Natural killer cell (primary cell): Measurements from ENCODE around the gene AQP6. TPM values are rescaled to one million over a fixed set of nuclear protein-coding genes. Genes with fewer than 3 reads are reported as not detected.

Experiments
- ATAC-seq, 3 donors: fragments of 150-1000 bp in 2 of 3; fragments of 200-7000 bp in 1 of 3; cut with Tn5 transposase; 1 replicate in 1 of 3; 2 replicates in 2 of 3; pipeline ENCODE4 v1.10.0; 2021; ENCODE audit warnings: mild to moderate bottlenecking in 2 of 3, moderate library complexity in 2 of 3
- DNase-seq, 2 donors: peaks; one replicate each; pipeline versions ENCODE4 v3.0.0 to v3.0.0-alpha.2; 2013 to 2021; ENCODE audit warnings: mixed read lengths in 1 of 2
- H3K27ac ChIP-seq: one replicate; pipeline ENCODE4 v1.5.1; 2013; ENCODE audit warnings: mild to moderate bottlenecking, low read length
- H3K27me3 ChIP-seq: one replicate; pipeline ENCODE4 v1.6.1; 2013; ENCODE audit warnings: low read length; ENCODE audit not compliant: control insufficient read depth, insufficient read depth
- H3K36me3 ChIP-seq: one replicate; pipeline ENCODE4 v1.6.1; 2013; ENCODE audit warnings: low read length; ENCODE audit not compliant: control insufficient read depth, insufficient read depth
- H3K4me1 ChIP-seq: one replicate; pipeline ENCODE4 v1.6.1; 2013; ENCODE audit warnings: low read length; ENCODE audit not compliant: control insufficient read depth, insufficient read depth
- H3K4me3 ChIP-seq: one replicate; pipeline ENCODE4 v1.5.1; 2013; ENCODE audit warnings: low read length
- H3K9me3 ChIP-seq: one replicate; pipeline ENCODE4 v1.6.1; 2013; ENCODE audit warnings: low read length; ENCODE audit not compliant: control insufficient read depth, insufficient read depth
- H3K27ac Mint-ChIP-seq, 2 donors: one replicate each; pipeline ENCODE4 v1.8.0; 2022; ENCODE audit warnings: mild to moderate bottlenecking in 2 of 2, mixed read lengths in 2 of 2, moderate library complexity in 1 of 2
- H3K27me3 Mint-ChIP-seq, 2 donors: one replicate each; pipeline ENCODE4 v1.8.0; 2022; ENCODE audit warnings: low read depth in 2 of 2, mixed read lengths in 2 of 2
- H3K36me3 Mint-ChIP-seq: one replicate; pipeline ENCODE4 v1.8.0; 2022; ENCODE audit warnings: mixed read lengths
- H3K4me1 Mint-ChIP-seq, 2 donors: one replicate each; pipeline ENCODE4 v1.8.0; 2022; ENCODE audit warnings: mixed read lengths in 2 of 2
- H3K4me3 Mint-ChIP-seq: one replicate; pipeline ENCODE4 v1.8.0; 2022; ENCODE audit warnings: mild to moderate bottlenecking, moderate library complexity, mixed read lengths
- H3K9me3 Mint-ChIP-seq, 2 donors: one replicate each; pipeline ENCODE4 v1.8.0; 2022; ENCODE audit warnings: mixed read lengths in 2 of 2
- WGBS: methylation state at CpG from one replicate; pipeline ENCODE4 v1.1.7; 2013; ENCODE audit warnings: missing lambda C conversion rate; ENCODE audit not compliant: insufficient coverage; 5-methylcytosine and 5-hydroxymethylcytosine counted together
- intact Hi-C: fragments of 100-400 bp; cut with micrococcal nuclease; formaldehyde crosslinking; loops from one replicate; pipeline ENCODE4 v1.14.2; 2022
- total RNA-seq, 4 donors: library from RNA; stranded (reverse); fragments of 120-200 nt in 1 of 4; gene quantifications; one replicate each; pipeline versions ENCODE4 v1.2.3 to v1.2.4, GENCODE V29; 2013 to 2022
- TF ChIP-seq, protein P1 (sequence below): fragments of 200-600 bp; IDR thresholded peaks from one replicate; pipeline ENCODE4 v1.8.0; 2022; ENCODE audit warnings: antibody characterized with exemption

Gene AQP6
- total RNA-seq, 3 donors from 2014 or later (not counting 1 experiment from before 2014, with no cell fraction given): not detected

DNA sequence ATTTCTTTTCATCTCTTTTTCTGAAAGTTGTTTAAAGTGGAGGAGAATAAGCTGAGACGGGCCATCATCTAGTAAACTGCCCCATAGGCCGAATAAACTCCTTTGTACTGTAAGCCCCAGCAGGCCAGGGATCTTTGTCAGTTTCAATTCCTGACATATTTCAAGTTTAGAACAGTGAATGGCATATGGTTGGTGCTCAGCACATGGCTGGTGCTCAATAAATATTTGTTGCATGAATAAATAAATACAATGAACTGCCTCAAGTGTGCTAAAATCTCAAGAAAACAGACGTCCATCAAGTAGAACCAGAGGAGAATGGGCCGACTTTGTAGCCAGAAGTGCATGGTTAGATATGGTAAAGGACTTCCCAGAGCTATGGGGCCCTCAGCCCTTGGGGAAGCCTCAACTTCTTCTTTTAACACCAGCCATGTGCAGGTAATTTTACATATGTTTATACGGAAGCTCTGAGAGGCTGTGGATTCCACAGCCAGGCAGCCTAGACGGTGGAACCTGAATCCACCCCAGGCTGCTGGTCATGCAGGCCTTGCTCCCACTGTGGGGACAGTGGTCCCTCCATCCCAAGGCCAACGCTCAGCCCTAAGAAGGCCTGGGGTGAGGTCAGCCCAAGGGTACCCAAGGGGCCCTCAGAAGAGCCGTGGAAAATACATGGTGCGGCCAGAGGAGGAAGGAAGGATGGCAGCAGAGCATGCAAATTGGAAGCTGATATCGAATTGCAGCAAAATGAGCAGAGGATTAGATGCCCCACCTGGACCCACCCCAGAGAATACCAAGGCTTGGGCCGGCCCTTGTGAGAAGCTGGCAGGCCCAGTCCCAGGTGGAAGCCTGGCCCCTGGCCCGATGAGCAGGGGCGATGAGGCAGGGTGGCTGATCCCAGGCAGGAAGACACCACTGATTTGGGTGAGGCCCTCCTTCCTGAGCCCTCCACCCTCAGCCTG lies 30.9 kb upstream of the AQP6 start:
- 90% methylated on average over 13 of the region's 13 CpGs for WGBS
- Histone ChIP-seq H3K4me1 (peaks cover 7% of the 10 kb centered on the region), H3K27ac (no peak overlapping the region), H3K4me3 (no peak overlapping the region), H3K9me3 (no peaks in the 10 kb centered on the region), H3K36me3 (no peaks in the 10 kb centered on the region), H3K27me3 (no peaks in the 10 kb centered on the region)
- intact Hi-C loops: no loop called here
- DNase-seq: no peak
- Mint-ChIP-seq H3K36me3 (no peaks in the 10 kb centered on the region), H3K27ac (no peak overlapping the region), H3K9me3 (no peaks in the 10 kb centered on the region), H3K4me3 (no peak overlapping the region), H3K4me1 (peaks cover 14 to 23% of the 10 kb centered on the region in 2 donors), H3K27me3 (peaks cover 10 to 15% of the 10 kb centered on the region in 2 donors)
- no peak for ATAC-seq
- TF ChIP-seq, protein P1, sequence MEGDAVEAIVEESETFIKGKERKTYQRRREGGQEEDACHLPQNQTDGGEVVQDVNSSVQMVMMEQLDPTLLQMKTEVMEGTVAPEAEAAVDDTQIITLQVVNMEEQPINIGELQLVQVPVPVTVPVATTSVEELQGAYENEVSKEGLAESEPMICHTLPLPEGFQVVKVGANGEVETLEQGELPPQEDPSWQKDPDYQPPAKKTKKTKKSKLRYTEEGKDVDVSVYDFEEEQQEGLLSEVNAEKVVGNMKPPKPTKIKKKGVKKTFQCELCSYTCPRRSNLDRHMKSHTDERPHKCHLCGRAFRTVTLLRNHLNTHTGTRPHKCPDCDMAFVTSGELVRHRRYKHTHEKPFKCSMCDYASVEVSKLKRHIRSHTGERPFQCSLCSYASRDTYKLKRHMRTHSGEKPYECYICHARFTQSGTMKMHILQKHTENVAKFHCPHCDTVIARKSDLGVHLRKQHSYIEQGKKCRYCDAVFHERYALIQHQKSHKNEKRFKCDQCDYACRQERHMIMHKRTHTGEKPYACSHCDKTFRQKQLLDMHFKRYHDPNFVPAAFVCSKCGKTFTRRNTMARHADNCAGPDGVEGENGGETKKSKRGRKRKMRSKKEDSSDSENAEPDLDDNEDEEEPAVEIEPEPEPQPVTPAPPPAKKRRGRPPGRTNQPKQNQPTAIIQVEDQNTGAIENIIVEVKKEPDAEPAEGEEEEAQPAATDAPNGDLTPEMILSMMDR: no peak

DNA sequence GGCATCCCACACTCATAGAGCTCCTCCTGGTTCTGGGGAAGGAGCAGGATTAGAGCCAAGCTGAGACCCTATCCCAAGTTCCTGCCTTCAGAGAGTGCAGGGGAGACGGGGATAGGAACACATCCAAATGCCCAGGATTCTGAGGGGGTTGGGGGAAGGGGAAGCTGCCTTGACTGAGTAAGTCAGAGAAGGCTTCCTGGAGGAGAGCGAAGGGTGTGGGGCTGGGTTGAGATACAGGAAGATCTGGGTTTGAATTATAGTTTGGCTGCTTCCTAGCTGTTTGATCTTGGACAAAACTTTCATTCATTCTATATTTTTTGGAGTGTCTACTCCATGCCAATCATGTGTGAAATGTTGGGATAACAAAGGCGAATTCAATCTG lies 30.2 kb upstream of the AQP6 start:
- H3K4me1 Mint-ChIP-seq: peaks cover 14 to 23% of the 10 kb centered on the region in 2 donors
- Histone ChIP-seq H3K4me1 (peaks cover 7% of the 10 kb centered on the region), H3K27ac (no peak overlapping the region), H3K9me3 (no peaks in the 10 kb centered on the region), H3K36me3 (no peaks in the 10 kb centered on the region), H3K27me3 (no peaks in the 10 kb centered on the region), H3K4me3 (no peak overlapping the region)
- TF ChIP-seq, protein P1: no peak
- peak overlapping the region in 1 of 2 donors; percentile 29 for H3K27ac Mint-ChIP-seq
- ATAC-seq (no peak), DNase-seq (no peak)
- 93% methylated on average over 3 of the region's 3 CpGs for WGBS
- no peak overlapping the region for H3K4me3 Mint-ChIP-seq
- H3K9me3 Mint-ChIP-seq: no peaks in the 10 kb centered on the region
- intact Hi-C loops: no loop called here
- peaks cover 10 to 15% of the 10 kb centered on the region in 2 donors for H3K27me3 Mint-ChIP-seq
- H3K36me3 Mint-ChIP-seq: no peaks in the 10 kb centered on the region

DNA sequence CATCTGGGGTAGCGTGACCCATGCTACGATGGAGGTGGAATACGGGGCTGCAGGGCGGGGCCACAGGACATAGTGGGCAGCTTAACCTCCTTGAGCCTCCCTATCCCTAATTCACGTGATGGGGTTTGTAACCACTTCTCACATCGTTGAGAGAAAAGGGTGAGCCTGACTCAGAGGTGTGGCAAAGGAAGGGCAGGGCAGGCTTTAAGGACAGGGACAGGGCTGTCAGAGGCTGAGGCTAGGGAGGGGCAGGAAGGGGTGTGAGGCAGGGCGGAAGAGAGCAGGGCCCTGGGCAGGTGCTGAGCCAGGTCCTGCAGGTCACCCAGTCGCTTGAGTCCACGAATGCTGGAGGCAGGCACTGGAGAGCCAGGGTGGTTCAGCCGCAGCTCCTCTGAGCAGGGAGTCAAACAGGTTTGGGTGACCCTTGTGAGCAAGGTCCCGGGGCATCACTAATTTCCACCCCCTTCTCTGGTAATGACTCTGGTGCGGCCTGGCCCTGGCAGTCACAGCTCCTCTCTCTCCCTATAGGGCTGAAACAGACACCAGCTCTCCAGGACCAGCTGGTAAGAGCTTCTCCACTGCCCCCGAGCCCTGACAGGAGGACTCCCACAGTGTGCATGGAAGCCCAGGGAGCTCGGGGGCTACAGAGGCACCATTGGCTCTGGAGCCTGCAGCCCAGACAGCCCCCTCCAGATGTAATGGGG lies 29.7 kb upstream of the AQP6 start:
- Mint-ChIP-seq H3K27ac (peak overlapping the region in 1 of 2 donors; percentile 29), H3K36me3 (no peaks in the 10 kb centered on the region), H3K4me1 (peaks cover 14 to 23% of the 10 kb centered on the region in 2 donors), H3K4me3 (no peak overlapping the region), H3K27me3 (peaks cover 10 to 15% of the 10 kb centered on the region in 2 donors), H3K9me3 (no peaks in the 10 kb centered on the region)
- intact Hi-C loops: no loop called here
- no peaks in the 10 kb centered on the region for H3K36me3 ChIP-seq
- H3K27me3 ChIP-seq: no peaks in the 10 kb centered on the region
- no peak for ATAC-seq
- no peak overlapping the region for H3K4me3 ChIP-seq
- no peak for DNase-seq
- no peak overlapping the region for H3K27ac ChIP-seq
- H3K9me3 ChIP-seq: no peaks in the 10 kb centered on the region
- TF ChIP-seq, protein P1: no peak
- 79% methylated on average over 14 of the region's 14 CpGs for WGBS
- peaks cover 7% of the 10 kb centered on the region for H3K4me1 ChIP-seq
